CD14-positive monocyte (primary cell): ENCODE results near the gene KIAA0586. TPM values are rescaled to one million over a fixed set of nuclear protein-coding genes. Genes with fewer than 3 reads are reported as not detected.

Experiments used
- DNase-seq, 3 donors: peaks; one replicate each; pipeline ENCODE4 v3.0.0-alpha.2; 2011 to 2022
- H2AFZ ChIP-seq: 2 replicates; pipeline ENCODE4 v1.6.0; 2012; ENCODE audit warnings: mild to moderate bottlenecking, low read depth, low read length, inconsistent platforms; ENCODE audit not compliant: insufficient read depth, poor library complexity, severe bottlenecking
- H3K27ac ChIP-seq, 2 donors: 1 replicate in 1 of 2; 2 replicates in 1 of 2; pipeline ENCODE4 v1.5.1; 2012 to 2013; ENCODE audit warnings: low read length in 2 of 2, control low read depth in 1 of 2, inconsistent platforms in 1 of 2, low read depth in 1 of 2, mild to moderate bottlenecking in 1 of 2
- H3K27me3 ChIP-seq, 2 donors: one replicate each; pipeline versions ENCODE4 v1.6.0 to v1.6.1; 2011 to 2013; ENCODE audit warnings: low read length in 2 of 2; ENCODE audit not compliant: control insufficient read depth in 2 of 2, insufficient read depth in 2 of 2
- H3K36me3 ChIP-seq, 2 donors: replicated peaks in 1 of 2; 1 replicate in 1 of 2; 2 replicates in 1 of 2; pipeline versions ENCODE4 v1.5.1 to v1.6.1; 2012 to 2013; ENCODE audit warnings: low read length in 2 of 2, control low read depth in 1 of 2, inconsistent platforms in 1 of 2, mild to moderate bottlenecking in 1 of 2; ENCODE audit not compliant: insufficient read depth in 2 of 2, control insufficient read depth in 1 of 2
- H3K4me1 ChIP-seq, 2 donors: 1 replicate in 1 of 2; 2 replicates in 1 of 2; pipeline versions ENCODE4 v1.5.1 to v1.6.1; 2012 to 2013; ENCODE audit warnings: low read length in 2 of 2, control low read depth in 1 of 2, inconsistent platforms in 1 of 2, mild to moderate bottlenecking in 1 of 2, moderate library complexity in 1 of 2; ENCODE audit not compliant: insufficient read depth in 2 of 2, control insufficient read depth in 1 of 2
- H3K4me2 ChIP-seq: replicated peaks from 2 replicates; pipeline ENCODE3; 2012; ENCODE audit warnings: low read length, moderate library complexity, mild to moderate bottlenecking; ENCODE audit not compliant: poor library complexity, severe bottlenecking; ENCODE audit errors: extremely low read depth
- H3K4me3 ChIP-seq, 3 experiments: fragments of 200-600 bp in 1 of 3; sonication (generic) in 1 of 3; replicated peaks in 1 of 3; 1 replicate in 2 of 3; 2 replicates in 1 of 3; pipeline ENCODE4 v1.5.1; 2011 to 2013; ENCODE audit warnings: low read length in 3 of 3, mild to moderate bottlenecking in 3 of 3, control low read depth in 2 of 3, low read depth in 2 of 3, inconsistent platforms in 1 of 3, moderate library complexity in 1 of 3
- H3K79me2 ChIP-seq: 2 replicates; pipeline ENCODE4 v1.6.0; 2012; ENCODE audit warnings: mild to moderate bottlenecking, control low read depth, inconsistent platforms, low read length, moderate library complexity; ENCODE audit not compliant: insufficient read depth
- H3K9ac ChIP-seq: 2 replicates; pipeline ENCODE4 v1.6.0; 2017; ENCODE audit warnings: low read length, mild to moderate bottlenecking; ENCODE audit not compliant: insufficient read depth, poor library complexity, severe bottlenecking
- H3K9me3 ChIP-seq, 2 donors: replicated peaks in 1 of 2; 1 replicate in 1 of 2; 2 replicates in 1 of 2; pipeline versions ENCODE4 v1.5.1 to v1.6.1; 2012 to 2013; ENCODE audit warnings: low read length in 2 of 2, control low read depth in 1 of 2; ENCODE audit not compliant: control insufficient read depth in 1 of 2, insufficient read depth in 1 of 2
- H4K20me1 ChIP-seq: 2 replicates; pipeline ENCODE4 v1.6.0; 2012; ENCODE audit warnings: mild to moderate bottlenecking, low read length, control low read depth, moderate library complexity; ENCODE audit not compliant: insufficient read depth
- H3K27ac Mint-ChIP-seq, 7 donors: one replicate each; pipeline ENCODE4 v1.8.0; 2020; ENCODE audit warnings: mild to moderate bottlenecking in 7 of 7, mixed read lengths in 7 of 7, moderate library complexity in 6 of 7, inconsistent platforms in 2 of 7
- H3K27me3 Mint-ChIP-seq, 3 donors: one replicate each; pipeline ENCODE4 v1.8.0; 2021 to 2022; ENCODE audit warnings: low read depth in 3 of 3, mild to moderate bottlenecking in 3 of 3, mixed read lengths in 3 of 3, moderate library complexity in 3 of 3, inconsistent platforms in 1 of 3
- H3K36me3 Mint-ChIP-seq, 2 donors: one replicate each; pipeline ENCODE4 v1.8.0; 2020; ENCODE audit warnings: mixed read lengths in 2 of 2, inconsistent platforms in 1 of 2, mild to moderate bottlenecking in 1 of 2
- H3K4me1 Mint-ChIP-seq: one replicate; pipeline ENCODE4 v1.8.0; 2020; ENCODE audit warnings: mild to moderate bottlenecking, mixed read lengths
- H3K4me3 Mint-ChIP-seq, 2 donors: one replicate each; pipeline ENCODE4 v1.8.0; 2020; ENCODE audit warnings: mild to moderate bottlenecking in 2 of 2, mixed read lengths in 2 of 2, moderate library complexity in 1 of 2
- H3K9me3 Mint-ChIP-seq, 7 donors: one replicate each; pipeline ENCODE4 v1.8.0; 2020 to 2022; ENCODE audit warnings: mixed read lengths in 7 of 7, mild to moderate bottlenecking in 6 of 7, moderate library complexity in 6 of 7, inconsistent platforms in 2 of 7
- CTCF ChIP-seq: fragments of 200-600 bp; IDR thresholded peaks from one replicate; pipeline ENCODE4 v1.8.0; 2022; ENCODE audit warnings: antibody characterized with exemption, mild to moderate bottlenecking
- WGBS: methylation state at CpG from one replicate; pipeline ENCODE4 v1.1.5; 2013; ENCODE audit warnings: missing lambda C conversion rate; ENCODE audit not compliant: insufficient coverage; 5-methylcytosine and 5-hydroxymethylcytosine counted together
- intact Hi-C, 2 donors: fragments of 100-400 bp; cut with micrococcal nuclease; formaldehyde crosslinking; loops; one replicate each; pipeline versions ENCODE4 v1.15.0 to v1.15.1; 2023
- polyA plus RNA-seq, 3 donors: library from polyadenylated mRNA; depleted of rRNA in 1 of 3; unstranded in 2 of 3; stranded (reverse) in 1 of 3; fragments of 300-500 nt in 2 of 3; fragments of >200 nt in 1 of 3; fragmentation: Illumina TruSeq in 2 of 3; gene quantifications; 1 replicate in 2 of 3; 2 replicates in 1 of 3; pipeline ENCODE4 v1.2.3, GENCODE V29; 2012 to 2021

The KIAA0586 gene
- polyA plus RNA-seq, 3 donors = 3.4 to 7.5 (median 4.4) TPM

GRCh38 chr14:58469309-58469708 lies 41.8 kb downstream of the KIAA0586 start:
- H3K36me3 Mint-ChIP-seq = peaks cover 48% of the 10 kb centered on the region in 2 donors
- Histone ChIP-seq H3K36me3 (peaks cover 35 to 61% of the 10 kb centered on the region in 2 donors), H2AFZ (no peak overlapping the region), H3K9me3 (no peaks in the 10 kb centered on the region), H3K27ac (no peak overlapping the region), H3K4me1 (no peaks in the 10 kb centered on the region), H3K4me3 (no peak overlapping the region), H3K27me3 (no peaks in the 10 kb centered on the region), H4K20me1 (no peaks in the 10 kb centered on the region), H3K4me2 (no peak overlapping the region), H3K79me2 (no peaks in the 10 kb centered on the region), H3K9ac (no peak overlapping the region)
- intact Hi-C loops = no loop called here
- no peak overlapping the region for H3K4me3 Mint-ChIP-seq
- TF ChIP-seq CTCF = no peak
- H3K4me1 Mint-ChIP-seq = no peaks in the 10 kb centered on the region
- 100% methylated on average over 3 of the region's 5 CpGs for WGBS
- no peaks in the 10 kb centered on the region for H3K9me3 Mint-ChIP-seq
- H3K27ac Mint-ChIP-seq = peak overlapping the region in 3 of 7 donors; percentile 6 to 64 (median 23)
- no peak for DNase-seq
- peaks cover 0 to 2% (median 0%) of the 10 kb centered on the region in 3 donors for H3K27me3 Mint-ChIP-seq

GRCh38 chr14:58476320-58476719 lies 48.8 kb downstream of the KIAA0586 start:
- Histone ChIP-seq H3K27ac (no peak overlapping the region), H3K79me2 (no peaks in the 10 kb centered on the region), H2AFZ (no peak overlapping the region), H3K4me1 (peaks cover 0 to 2% of the 10 kb centered on the region in 2 donors), H3K36me3 (peaks cover 10 to 35% of the 10 kb centered on the region in 2 donors), H3K9me3 (no peaks in the 10 kb centered on the region), H3K9ac (no peak overlapping the region), H4K20me1 (no peaks in the 10 kb centered on the region), H3K4me3 (no peak overlapping the region), H3K4me2 (no peak overlapping the region), H3K27me3 (no peaks in the 10 kb centered on the region)
- WGBS = no CpG with 5 or more reads among the region's 1 CpG
- H3K27ac Mint-ChIP-seq = no peak overlapping the region
- no peak for TF ChIP-seq CTCF
- no peaks in the 10 kb centered on the region for H3K27me3 Mint-ChIP-seq
- peaks cover 10% of the 10 kb centered on the region for H3K4me1 Mint-ChIP-seq
- intact Hi-C loops = no loop called here
- peaks cover 40 to 47% of the 10 kb centered on the region in 2 donors for H3K36me3 Mint-ChIP-seq
- no peak for DNase-seq
- H3K9me3 Mint-ChIP-seq = no peaks in the 10 kb centered on the region
- H3K4me3 Mint-ChIP-seq = no peak overlapping the region
